Glutamatergic neuron (in vitro differentiated cells): ENCODE measurements around the gene TAF6. TPM values are rescaled to one million over a fixed set of nuclear protein-coding genes. Genes with fewer than 3 reads are reported as not detected.

ENCODE experiments used
- DNase-seq: peaks from one replicate; pipeline ENCODE4 v3.0.0; 2022
- H3K27ac Mint-ChIP-seq: one replicate; pipeline ENCODE4 v1.8.0; 2020; ENCODE audit warnings: mild to moderate bottlenecking, mixed read lengths, inconsistent platforms; ENCODE audit not compliant: unreplicated experiment
- H3K27me3 Mint-ChIP-seq: one replicate; pipeline ENCODE4 v1.8.0; 2020; ENCODE audit warnings: mild to moderate bottlenecking, moderate library complexity, mixed read lengths, inconsistent platforms; ENCODE audit not compliant: unreplicated experiment
- H3K36me3 Mint-ChIP-seq: one replicate; pipeline ENCODE4 v1.8.0; 2020; ENCODE audit warnings: mild to moderate bottlenecking, mixed read lengths, inconsistent platforms; ENCODE audit not compliant: unreplicated experiment
- H3K4me1 Mint-ChIP-seq: one replicate; pipeline ENCODE4 v1.8.0; 2020; ENCODE audit warnings: mild to moderate bottlenecking, low read depth, mixed read lengths, inconsistent platforms; ENCODE audit not compliant: unreplicated experiment
- H3K4me3 Mint-ChIP-seq: one replicate; pipeline ENCODE4 v1.8.0; 2020; ENCODE audit warnings: mild to moderate bottlenecking, mixed read lengths, inconsistent platforms; ENCODE audit not compliant: unreplicated experiment
- H3K9me3 Mint-ChIP-seq: one replicate; pipeline ENCODE4 v1.8.0; 2020; ENCODE audit warnings: mild to moderate bottlenecking, moderate library complexity, mixed read lengths, inconsistent platforms; ENCODE audit not compliant: unreplicated experiment
- total RNA-seq: library from RNA; stranded (reverse); fragmentation: NEBNext Ultra II Directional; extraction: Animal tissue kit (Norgen Biotek cat#: 25700); gene quantifications from one replicate; pipeline ENCODE4 v1.2.1, GENCODE V29; 2021; ENCODE audit not compliant: unreplicated experiment
- TF ChIP-seq, protein P1 (sequence below): fragments of 200-600 bp; sonication (generic); IDR thresholded peaks from one replicate; pipeline ENCODE4 v1.5.0; 2021; ENCODE audit not compliant: partially characterized antibody, unreplicated experiment

TAF6 gene
- total RNA-seq, 1 donor from 2014 or later = 63.1 TPM

DNA sequence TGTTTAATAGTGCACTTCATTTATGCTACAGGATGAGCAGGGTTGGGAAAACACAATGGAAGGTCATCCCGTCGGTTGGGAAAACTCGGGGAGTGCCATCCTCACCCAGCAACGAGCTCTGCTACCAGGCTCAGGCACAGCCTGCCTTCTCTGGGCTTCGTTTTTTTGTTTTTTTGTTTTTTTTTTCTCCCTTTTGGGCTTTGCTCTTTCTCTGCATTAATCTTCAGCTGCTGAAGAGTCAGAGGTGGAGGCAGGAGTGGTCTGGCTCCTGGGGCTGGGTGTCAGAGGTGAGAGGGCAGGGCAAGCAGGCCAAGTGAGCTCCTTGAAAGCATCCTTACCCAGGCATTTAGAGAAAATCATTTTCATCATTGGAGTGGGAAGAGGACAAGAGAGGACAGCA, 49.2 kb downstream of the TAF6 start:
- Mint-ChIP-seq H3K27me3 (peaks cover 16% of the 10 kb centered on the region), H3K27ac (no peak overlapping the region), H3K36me3 (peaks cover 44% of the 10 kb centered on the region), H3K4me3 (no peak overlapping the region), H3K4me1 (no peaks in the 10 kb centered on the region), H3K9me3 (peaks cover 36% of the 10 kb centered on the region)
- DNase-seq = no peak
- TF ChIP-seq, protein P1, sequence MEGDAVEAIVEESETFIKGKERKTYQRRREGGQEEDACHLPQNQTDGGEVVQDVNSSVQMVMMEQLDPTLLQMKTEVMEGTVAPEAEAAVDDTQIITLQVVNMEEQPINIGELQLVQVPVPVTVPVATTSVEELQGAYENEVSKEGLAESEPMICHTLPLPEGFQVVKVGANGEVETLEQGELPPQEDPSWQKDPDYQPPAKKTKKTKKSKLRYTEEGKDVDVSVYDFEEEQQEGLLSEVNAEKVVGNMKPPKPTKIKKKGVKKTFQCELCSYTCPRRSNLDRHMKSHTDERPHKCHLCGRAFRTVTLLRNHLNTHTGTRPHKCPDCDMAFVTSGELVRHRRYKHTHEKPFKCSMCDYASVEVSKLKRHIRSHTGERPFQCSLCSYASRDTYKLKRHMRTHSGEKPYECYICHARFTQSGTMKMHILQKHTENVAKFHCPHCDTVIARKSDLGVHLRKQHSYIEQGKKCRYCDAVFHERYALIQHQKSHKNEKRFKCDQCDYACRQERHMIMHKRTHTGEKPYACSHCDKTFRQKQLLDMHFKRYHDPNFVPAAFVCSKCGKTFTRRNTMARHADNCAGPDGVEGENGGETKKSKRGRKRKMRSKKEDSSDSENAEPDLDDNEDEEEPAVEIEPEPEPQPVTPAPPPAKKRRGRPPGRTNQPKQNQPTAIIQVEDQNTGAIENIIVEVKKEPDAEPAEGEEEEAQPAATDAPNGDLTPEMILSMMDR = no peak

DNA sequence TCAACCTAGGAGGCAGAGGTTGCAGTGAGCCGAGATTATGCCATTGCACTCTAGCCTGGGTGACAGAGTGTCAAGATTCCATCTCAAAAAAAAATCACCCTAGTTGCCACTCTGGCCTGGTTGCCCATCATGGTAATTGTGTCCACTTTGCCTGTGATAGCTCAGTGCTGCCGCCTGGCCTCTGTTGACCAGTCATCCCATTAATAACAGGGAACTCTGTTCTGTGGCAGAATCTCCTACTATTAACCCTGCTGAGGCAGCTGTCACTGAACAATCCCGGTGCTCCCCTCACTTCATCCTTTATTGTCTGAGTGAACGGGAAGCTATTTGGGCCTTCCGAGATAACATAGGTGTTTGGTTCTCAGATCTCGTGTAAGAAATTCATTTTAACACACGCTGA, 52.2 kb downstream of the TAF6 start:
- no peak overlapping the region for H3K4me3 Mint-ChIP-seq

DNA sequence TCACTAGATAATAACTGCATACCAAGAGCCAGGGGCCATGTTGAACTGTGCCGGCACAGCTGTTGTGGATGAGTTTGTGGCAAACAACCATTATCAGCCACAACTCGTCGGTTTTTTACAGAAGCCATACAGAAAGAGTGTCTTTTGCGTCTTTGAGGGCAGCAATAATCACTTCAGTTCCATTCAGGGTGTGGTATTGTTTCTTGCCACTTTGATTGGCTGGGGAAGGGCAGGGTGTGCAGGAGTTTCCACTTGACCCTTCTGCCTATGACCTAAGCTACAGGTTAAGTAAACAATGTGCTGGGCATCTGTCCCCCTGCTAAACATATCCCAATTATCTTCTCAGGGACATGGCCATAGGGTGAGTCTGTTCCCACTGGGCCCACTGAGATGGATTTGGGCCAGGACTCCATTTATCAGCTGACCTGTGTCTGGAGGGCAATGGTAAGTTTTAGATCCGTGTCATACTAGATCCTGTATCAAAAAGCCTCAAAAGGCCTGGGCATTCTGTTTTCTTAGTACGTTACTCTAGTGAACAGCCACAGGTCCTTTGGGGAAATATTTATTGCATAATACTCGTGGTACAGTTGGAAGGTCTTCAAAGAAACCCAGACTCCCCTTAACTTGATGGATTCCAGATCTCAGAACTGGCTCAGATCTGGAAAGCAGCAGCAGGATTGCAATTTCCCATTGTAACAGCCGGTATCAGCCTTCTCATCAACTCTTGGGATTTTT, 53.5 kb downstream of the TAF6 start:
- peak overlapping the region; percentile 17 for H3K27ac Mint-ChIP-seq
- H3K9me3 Mint-ChIP-seq = peaks cover 13% of the 10 kb centered on the region
- peaks cover 11% of the 10 kb centered on the region for H3K27me3 Mint-ChIP-seq
- no peak for DNase-seq
- H3K4me3 Mint-ChIP-seq = no peak overlapping the region
- peaks cover 5% of the 10 kb centered on the region for H3K4me1 Mint-ChIP-seq
- TF ChIP-seq, protein P1 = no peak
- peaks cover 20% of the 10 kb centered on the region for H3K36me3 Mint-ChIP-seq

More for the DNA sequence above, 52.2 kb downstream of the TAF6 start:
- Mint-ChIP-seq H3K27me3 (peaks cover 12% of the 10 kb centered on the region), H3K27ac (no peak overlapping the region), H3K9me3 (peaks cover 25% of the 10 kb centered on the region), H3K36me3 (peaks cover 33% of the 10 kb centered on the region), H3K4me1 (no peaks in the 10 kb centered on the region)
- TF ChIP-seq, protein P1 = no peak
- no peak for DNase-seq

DNA sequence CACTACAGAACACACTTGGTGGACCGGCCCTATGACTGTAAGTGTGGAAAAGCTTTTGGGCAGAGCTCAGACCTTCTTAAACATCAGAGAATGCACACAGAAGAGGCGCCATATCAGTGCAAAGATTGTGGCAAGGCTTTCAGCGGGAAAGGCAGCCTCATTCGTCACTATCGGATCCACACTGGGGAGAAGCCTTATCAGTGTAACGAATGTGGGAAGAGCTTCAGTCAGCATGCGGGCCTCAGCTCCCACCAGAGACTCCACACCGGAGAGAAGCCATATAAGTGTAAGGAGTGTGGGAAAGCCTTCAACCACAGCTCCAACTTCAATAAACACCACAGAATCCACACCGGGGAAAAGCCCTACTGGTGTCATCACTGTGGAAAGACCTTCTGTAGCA, 55.0 kb downstream of the TAF6 start:
- TF ChIP-seq, protein P1 = no peak
- Mint-ChIP-seq H3K36me3 (peaks cover 16% of the 10 kb centered on the region), H3K9me3 (peaks cover 5% of the 10 kb centered on the region), H3K4me1 (peaks cover 5% of the 10 kb centered on the region), H3K27me3 (peaks cover 7% of the 10 kb centered on the region), H3K27ac (no peak overlapping the region), H3K4me3 (no peak overlapping the region)
- DNase-seq = no peak

DNA sequence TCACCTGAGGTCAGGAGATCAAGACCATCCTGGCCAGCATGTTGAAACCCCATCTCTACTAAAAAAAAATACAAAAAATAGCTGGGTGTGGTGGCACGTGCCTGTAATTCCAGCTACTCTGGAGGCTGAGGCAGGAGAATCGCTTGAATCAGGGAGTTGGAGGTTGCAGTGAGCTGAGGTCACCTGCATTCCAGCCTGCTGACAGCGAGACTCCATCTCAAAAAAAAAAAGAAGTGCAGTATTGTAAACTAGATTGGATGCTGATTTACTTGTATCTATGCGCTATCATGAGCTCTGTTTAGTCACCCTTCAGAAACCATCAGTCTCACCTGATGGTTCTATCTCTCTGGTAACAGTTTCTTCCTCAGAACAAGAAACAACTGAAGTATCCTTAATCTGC, 55.8 kb downstream of the TAF6 start:
- DNase-seq = no peak
- H3K4me1 Mint-ChIP-seq = peaks cover 5% of the 10 kb centered on the region
- H3K36me3 Mint-ChIP-seq = peaks cover 16% of the 10 kb centered on the region
- H3K27me3 Mint-ChIP-seq = peaks cover 7% of the 10 kb centered on the region
- H3K9me3 Mint-ChIP-seq = peaks cover 5% of the 10 kb centered on the region
- H3K4me3 Mint-ChIP-seq = no peak overlapping the region
- H3K27ac Mint-ChIP-seq = no peak overlapping the region
- TF ChIP-seq, protein P1 = no peak
